GM18508 (cell line): ENCODE measurements around the gene RFX7.
"Not testable (repeated sequence)": the region's sequence is repeated elsewhere in the genome, so short reads cannot be mapped to it uniquely, and the experiment has no call there.

Experiments
- ATAC-seq: cut with Tn5 transposase; IDR thresholded peaks from one replicate; pipeline ENCODE4 v1.9.1; 2021; ENCODE audit warnings: moderate number of reproducible peaks; ENCODE audit not compliant: insufficient read depth, unreplicated experiment

Gene RFX7

DNA sequence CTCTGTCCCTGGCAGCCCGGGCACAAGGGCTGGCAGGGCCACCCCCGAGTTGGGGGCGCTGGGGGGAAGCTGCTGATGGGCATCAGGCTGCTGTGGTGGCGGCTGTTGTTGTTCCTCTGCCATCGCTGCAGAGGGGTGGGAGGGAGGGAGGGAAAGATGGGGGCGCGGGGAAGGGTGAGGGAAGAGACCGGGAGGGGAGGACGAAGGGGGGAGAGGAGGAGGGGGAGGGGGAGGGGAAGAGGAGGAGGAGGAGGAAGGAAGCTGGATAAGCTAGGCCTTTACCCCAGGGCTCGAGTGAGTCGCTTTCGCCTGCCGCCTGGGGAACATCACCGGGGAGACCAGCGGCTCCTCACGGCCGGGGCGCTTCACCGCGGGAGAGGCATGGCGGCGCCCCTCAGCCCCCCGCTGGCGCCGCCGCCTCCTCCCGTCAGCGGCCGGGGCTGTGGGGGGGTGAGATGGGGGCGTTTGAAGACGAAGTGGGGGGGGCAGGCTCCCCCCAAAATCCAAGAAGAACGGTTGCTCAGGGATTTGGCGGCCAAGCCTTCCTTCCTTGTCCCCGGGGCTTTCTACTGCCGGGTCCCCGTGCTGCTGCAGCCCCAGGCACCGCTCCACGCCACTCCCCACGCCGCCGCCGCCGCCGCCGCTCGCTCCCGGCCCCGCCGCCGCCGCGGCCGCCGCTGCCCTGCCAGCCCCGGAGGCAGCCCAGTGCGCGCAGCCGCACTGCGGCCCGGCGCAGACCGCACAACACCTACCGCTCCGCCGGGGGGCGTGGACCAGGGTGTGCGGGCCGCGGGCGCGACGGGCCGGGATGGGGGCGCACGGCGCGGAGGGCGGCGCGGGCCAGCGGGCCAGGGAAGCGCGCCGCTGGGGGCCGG lies at the start of gene RFX7:
Gene RFX7 (minus strand): TSS at position 717 of the 875 bp plus-strand sequence. CDS start 594 bp downstream, at position 123.
- ATAC-seq = no peak

DNA sequence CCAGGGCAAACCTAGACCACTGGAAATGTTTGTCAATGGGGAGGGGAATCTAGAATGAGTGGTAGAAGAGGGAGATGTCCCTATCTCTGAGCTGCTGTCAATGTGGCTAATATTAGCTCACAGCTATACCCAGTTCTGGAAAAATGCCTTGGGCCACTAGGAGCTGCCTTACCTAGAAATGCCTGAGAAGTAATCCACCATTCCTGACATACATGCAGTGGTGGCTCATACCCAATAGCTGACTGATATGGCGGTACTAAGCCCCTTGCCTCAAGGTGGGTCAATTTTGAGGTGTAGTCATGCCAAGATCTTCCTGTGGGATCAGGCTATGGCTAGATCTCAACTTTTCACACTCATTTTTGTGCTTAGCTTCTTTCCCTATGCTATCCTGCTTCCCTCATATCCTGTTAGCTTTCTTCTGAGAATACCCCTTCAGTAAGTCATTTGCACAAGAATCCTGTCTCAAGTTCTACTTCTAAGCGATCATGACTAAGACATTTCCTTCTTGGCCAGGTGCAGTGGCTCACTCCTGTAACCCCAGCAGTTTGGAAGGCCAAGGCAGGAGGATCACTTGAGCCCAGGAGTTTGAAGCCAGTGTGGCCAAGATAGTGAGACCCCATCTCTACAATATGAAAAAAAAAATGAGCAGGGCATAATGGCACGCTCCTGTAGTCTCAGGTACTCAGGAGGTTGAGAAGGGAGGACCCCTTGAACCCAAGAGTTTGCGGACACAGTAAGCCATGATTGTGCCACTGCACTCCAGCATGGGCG lies 49.1 kb upstream of the RFX7 start:
- no peak for ATAC-seq

DNA sequence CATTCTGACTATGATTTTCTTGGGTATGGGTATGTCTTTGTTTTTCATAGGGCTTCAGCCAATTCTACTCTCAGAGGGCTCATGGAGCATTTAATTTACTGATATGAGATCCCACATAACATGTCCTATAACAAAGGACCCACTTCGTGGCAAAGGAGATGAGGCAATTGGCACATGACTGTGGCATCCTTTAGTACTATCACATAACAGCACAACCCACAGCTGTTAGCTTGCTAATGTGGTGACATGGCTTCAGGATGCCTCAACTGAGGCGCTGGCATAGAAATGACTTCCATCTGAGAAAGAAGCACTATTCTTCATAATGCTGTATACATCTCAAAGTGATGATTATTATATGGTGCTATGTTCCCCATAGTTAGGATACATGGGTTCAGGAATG lies 48.1 kb upstream of the RFX7 start:
- no peak for ATAC-seq

DNA sequence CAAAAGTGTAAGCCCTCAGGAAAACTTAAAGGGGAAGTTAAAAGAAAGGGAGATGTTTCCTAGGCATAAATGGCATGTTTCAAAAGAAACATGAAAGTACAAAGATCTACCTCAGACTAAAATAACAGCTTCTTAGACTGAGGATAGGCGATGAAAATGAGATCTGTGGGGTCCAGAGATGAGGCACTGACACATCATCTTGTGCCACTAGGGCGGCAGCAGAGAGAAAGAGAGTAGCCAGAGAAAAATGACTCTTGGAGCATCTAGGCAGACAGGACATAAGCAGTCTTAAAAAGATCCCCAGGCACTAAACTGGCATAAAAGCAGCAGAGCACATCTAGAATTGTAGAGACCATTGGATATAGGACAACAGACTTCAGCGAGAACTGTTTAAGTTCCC lies 42.5 kb upstream of the RFX7 start:
- no peak for ATAC-seq

DNA sequence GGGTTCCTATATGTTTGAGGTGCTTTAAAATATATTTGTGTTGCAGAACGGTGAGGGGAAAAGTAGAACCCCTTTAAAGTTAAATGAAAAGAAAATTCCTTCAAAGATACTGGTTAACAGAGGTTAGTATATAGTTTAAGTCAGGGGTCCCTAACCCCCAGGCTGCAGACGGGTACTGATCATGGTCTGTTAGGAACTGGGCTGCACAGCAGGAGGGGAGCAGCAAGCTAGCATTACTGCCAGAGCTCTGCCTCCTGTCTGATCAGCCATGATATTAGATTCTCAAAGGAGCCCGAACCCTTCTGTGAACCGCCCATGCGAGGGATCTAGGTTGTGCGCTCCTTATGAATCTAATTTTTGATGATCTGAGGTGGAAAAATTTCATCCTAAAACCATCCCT lies 37.5 kb upstream of the RFX7 start:
- ATAC-seq = no peak

DNA sequence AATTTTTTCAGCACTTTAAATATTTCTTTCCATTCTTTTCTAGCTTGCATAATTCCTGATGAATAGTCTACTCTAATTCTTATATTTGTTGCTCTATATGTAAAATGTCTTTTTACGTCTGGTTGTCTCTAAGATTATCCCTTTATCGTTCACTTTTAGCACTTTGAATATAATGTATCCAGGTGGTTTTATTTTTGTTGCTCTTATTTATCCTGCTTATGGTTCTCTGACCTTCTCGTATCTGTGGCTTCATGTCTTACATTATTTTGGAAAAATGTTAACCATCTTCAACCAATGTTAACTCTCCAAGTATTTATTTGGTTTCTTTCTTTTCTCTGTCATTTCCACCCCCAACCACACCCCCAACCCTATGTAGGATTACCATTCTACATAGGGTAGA lies 30.0 kb upstream of the RFX7 start:
- no peak for ATAC-seq

DNA sequence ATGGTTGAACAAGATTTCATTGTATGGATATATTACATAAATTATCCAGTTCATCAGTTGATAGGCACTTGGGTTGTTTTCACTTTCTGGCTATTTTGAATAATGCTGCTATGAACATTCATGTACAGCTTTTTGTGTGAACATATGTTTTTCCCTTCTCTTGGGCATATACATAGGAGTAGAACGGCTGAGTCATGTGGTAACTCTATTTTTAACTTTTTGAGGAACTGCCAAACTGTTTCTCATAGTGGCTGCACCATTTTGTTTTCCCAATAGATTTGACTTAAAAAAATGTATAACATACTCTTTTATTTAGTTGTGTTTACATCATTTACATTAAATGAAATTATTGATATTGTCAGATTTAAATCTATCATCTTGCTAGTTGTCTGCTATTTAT lies 28.8 kb upstream of the RFX7 start:
- ATAC-seq = no peak

DNA sequence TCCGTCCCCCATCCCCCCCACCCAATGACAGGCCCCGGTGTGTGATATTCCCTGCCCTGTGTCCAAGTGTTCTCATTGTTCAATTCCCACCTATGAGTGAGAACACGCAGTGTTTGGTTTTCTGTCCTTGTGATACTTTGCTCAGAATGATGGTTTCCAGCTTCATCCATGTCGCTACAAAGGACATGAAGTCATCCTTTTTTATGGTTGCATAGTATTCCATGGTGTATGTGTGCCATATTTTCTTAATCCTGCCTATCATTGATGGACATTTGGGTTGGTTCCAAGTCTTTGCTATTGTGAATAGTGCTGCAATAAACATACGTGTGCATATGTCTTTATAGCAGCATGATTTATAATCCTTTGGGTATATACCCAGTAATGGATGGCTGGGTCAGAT lies 22.8 kb upstream of the RFX7 start:
- ATAC-seq = not testable (repeated sequence)

DNA sequence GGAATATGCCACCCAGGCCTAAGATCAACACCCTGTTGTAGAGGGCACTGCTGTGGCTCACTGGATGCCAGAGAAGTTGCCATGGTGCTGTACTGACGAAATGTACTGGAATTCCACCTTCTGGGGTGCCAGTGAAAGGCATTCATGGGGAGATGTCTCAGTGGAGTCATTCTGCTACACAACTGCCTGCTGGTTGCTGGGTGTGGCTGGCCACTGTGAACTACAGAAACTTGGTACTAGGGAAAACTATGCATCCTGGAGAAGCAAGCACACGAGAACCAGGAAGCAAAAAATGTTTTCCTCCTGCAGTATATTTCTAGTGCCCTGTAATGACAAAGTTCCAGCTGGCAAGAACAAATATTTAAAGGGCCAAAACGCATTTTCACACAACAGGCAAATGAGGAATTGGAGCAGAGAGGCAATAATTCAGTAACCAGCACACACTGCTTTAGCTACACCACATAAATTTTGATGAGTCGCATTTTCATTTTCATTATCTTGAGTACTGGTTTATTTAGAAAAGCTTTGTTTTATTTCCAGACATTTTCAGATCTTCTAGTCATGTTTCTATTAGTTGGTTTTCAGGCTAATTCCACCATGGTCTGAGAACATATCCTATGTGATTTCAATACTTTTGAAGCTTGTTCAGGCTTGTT lies 18.3 kb upstream of the RFX7 start:
- no peak for ATAC-seq

DNA sequence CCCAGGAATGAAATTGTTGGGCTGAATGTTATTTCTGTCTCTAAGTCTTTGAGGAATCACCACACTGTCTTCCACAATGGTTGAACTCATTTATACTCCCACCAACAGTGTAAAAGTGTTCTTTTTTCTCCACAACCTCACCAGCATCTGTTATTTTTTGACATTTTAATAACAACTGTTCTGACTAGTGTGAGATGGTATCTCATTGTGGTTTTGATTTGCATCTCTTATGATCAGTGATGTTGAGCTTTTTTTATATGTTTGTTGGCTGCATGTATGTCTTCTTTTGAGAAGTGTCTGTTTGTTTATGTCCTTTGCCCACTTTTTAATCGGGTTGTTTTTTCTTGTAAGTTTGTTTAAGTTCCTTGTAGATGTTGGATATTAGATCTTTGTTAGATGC lies 13.6 kb upstream of the RFX7 start:
- not testable (repeated sequence) for ATAC-seq

DNA sequence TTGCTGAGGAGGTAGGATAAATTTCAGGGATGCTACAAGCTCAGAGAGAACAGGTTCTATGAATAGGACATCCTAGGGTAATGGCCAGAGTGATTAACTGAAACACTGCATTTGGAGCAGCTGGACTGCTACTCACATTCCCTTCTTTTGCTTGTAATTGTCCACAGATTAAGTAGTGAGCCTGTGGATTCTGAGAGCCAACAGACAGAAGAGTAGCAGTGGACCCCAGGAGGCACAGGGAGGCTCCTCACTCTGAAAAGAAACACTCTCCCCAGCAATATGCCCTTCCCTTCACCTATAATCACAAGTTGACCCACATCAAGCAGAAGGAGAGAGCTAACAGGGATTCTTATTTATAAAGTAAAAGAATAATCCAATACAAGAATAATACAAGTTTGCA lies 10.6 kb upstream of the RFX7 start:
- ATAC-seq = no peak

DNA sequence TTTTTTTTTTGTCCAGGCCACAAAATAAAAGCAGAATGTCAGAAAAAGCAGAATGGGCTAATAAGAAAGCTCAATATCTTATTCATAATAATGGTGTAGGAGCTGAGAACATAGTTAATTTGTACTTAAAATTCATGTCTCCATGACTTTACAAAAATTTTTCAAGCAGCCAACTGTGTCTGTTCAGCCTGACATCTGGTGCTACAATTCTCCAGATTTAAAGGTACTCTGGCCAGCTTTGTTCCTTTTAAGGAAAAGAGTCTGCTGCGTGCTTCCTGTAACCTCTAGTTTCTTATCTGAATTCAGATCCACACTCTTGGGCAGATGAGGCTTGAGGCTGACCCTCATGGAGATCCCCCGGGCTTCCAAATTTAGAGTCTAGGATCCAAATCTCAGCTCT lies 8.7 kb upstream of the RFX7 start:
- ATAC-seq = no peak

DNA sequence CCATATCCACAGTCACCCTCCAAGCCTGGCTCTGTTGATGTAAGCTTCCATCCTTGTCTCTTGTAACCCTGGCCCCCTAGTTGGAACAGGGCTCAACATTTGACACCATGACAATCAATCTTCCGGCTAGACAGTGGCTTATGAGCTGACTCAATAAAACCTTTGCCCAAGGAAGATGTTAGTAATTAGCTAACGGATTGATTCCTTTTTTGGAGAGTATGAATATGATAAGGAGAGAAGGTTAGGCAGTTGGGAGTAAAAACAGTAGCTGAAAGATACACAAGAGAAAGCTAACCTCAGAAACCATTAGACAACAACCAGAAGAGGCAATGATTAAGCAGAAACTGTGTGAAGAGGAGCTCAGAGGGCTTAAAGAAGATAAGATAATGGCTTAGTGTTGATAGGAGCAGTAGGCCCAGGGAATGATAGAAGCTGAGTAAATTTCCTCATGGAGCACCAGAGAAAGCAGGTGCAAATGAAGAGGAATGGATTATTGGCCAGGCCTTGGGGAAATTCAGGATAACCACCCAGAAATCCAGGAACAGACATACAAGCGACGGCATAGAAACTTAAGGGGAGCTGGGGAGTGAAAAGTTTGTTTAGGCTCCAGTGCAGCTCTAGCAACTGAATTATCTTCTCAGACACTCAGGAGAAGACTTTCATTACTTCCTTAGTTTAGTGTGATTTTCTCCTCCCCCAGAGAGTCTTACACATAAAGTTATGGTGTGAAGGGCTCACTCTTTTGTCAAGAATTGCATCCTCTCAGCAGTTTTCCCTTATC lies 7.8 kb upstream of the RFX7 start:
- no peak for ATAC-seq

DNA sequence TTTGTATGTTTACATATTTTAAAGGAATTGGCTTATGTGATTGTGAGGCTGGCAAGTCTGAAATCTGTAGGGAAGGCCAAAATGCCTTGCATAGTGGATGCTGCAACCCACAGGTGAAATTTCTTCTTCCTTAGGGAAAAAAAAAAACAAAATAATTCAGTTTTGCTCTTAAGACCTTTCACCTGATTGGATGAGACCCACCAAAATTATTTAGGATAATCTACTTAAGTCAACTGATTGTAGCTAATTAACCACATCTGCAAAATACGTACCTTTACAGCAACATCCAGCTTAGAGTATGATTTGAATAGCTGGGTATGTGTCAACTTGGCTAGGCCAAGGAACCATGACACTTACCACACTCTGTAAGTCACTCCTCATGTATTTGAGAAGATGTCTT lies 6.9 kb upstream of the RFX7 start:
- no peak for ATAC-seq

DNA sequence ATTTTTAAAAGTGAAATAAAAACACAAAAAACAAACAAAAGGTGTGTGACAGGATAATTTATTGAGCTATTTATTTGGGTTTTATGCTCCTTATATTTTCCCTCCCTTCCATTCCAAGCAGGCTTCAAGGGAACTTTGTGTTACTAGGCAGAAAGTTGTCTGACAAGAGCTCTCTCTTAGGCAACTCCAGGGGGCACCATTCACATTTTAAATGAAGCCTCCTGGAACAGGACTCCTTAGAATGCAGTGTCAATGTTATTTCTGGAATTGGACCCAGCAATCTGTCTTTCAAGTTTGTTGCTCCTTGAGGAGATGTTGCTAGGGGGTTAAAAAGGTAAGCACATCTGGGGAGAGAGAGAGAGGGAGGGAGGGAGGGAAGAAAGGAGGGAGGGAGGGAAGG lies 5.4 kb upstream of the RFX7 start:
- no peak for ATAC-seq

DNA sequence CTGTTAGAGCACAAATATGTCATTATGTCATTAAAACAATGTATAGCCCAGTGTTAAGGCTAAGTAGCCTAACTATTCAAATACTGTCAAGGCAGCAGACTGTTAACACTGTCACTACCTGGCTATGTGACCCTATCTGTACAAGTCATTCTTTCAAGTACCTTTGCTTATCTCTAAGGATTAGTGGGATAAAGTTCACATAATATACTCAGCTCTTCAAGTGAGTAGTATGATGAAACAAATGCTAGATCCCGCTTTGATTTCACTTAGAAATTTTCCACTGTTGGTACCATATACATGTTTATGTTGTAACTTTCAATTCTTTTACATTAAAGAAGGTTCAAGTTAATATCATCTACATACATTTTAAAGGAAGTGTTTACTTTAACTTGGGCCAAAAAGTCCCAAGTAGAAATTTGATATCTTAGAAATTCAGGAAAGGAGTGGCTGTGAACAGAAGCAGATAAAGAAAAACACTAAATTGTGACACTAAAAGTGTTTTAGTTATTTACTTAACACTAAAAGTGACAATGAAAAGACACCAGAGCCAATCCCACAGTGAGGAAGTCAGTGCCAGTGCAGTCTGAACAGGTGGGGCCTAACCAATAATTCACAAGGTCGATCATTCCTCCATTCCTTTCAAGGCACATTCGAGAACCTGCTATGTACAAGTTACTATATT lies 4.8 kb upstream of the RFX7 start:
- ATAC-seq = no peak

DNA sequence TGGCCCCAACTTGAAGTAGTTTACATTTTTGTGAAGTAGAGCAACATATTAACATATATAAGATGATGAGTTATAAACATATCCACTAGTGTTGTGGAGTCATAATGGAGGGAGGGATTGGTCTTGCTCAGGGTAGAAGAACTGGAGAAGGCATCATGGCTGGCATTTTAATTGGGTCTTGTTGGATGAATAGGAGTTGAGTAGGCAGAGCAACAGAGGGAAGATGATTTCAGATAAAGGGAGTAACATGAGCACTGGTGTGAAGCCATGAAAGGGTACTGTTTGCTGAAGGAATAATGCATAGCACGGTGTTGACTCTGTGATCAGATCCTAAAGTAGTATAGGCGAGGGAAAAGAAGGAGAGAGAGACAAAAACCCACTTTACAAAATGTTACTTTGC lies 3.6 kb upstream of the RFX7 start:
- no peak for ATAC-seq

DNA sequence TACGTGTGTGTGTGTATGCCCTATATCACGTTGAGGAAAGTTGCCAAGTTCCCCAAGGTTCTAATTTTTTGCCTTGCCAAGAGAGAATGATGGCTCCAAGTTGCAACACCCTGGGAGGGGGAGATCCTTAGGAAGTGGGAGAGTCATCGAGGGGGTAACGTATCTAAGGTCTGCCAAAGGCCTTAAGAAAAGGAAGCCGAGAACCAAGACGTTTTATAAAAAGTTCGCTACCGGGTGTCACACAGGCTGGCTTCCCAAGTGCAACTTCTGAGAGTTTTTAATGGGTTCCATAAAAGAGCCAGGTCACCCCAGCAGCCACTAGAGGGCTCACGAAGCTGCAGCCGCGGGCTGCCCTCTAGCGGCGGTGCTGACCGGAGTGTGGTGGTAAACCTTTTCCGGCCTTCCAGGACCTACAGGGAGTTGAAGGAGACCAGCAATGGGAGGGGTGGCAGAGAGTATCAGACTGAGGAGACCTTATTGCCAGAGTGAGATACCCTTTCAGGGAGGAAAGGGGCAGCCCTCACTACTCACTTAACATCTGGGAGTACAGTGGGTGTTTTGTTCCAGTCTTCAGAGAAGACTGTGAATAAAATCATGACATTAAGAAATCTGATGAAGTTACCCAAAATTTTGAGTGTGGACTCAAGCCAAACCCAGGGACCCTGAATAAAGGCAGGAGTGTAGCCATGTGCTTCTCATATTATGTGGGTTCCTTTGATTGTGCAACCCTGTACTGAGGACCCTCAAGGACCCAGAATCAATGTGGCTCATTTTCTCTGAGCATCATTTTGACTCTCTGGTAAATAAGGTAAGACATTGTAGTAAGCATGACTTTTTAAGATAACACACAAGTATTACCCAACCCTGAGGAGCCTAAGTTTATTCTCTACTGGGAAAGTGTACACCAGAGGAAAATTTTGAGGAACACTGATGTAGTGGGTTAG lies 2.5 kb upstream of the RFX7 start:
- peak; percentile 52 for ATAC-seq
